SKM-1 treated with dmso at 0.1 percent for 144 hours (cell line): ENCODE data around the gene IFITM10.

Source experiments
- DNase-seq: peaks from one replicate; lab custom pipeline; 2025; ENCODE audit not compliant: unreplicated experiment; lab: John Stamatoyannopoulos, UW

IFITM10 gene

DNA sequence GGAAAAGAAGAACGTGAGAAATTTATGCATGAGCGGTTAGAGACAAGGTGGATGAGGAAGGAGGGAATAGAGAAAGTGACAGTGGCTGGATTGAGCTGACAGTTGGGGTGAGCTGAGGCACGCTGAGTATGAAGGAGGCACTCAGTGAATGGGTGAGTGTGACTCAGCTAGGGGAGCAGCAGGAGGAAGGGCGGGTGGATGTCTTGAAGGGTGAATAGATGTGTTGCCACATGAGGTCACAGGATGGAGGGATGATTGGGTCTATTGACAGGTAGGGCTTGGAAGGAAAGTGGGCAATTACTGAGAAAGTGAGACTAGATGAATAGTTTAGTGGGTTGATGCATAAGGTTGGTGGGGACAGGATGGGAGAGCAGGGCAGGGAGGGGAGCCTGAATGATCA, 8.0 kb downstream of the IFITM10 start:
- DNase-seq = no peak

DNA sequence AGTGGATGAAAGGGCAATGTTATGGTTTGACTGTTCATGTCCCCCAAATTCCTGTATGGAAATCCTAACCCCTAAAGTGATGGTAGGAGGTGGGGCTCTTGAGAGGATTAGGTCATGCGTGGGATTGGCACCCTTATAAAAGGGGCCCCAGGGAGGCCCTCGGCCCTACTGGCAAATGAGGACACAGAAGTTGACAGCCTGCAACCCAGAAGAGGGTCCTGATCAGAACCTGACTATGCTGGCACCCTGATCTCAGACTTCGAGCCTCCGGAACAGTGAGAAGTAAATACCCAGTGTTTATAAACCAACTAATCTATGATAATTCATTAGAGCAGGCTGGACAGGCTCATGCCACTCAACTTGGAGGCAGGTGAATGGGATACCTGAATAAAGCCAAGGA, 8.7 kb downstream of the IFITM10 start:
- DNase-seq = no peak

DNA sequence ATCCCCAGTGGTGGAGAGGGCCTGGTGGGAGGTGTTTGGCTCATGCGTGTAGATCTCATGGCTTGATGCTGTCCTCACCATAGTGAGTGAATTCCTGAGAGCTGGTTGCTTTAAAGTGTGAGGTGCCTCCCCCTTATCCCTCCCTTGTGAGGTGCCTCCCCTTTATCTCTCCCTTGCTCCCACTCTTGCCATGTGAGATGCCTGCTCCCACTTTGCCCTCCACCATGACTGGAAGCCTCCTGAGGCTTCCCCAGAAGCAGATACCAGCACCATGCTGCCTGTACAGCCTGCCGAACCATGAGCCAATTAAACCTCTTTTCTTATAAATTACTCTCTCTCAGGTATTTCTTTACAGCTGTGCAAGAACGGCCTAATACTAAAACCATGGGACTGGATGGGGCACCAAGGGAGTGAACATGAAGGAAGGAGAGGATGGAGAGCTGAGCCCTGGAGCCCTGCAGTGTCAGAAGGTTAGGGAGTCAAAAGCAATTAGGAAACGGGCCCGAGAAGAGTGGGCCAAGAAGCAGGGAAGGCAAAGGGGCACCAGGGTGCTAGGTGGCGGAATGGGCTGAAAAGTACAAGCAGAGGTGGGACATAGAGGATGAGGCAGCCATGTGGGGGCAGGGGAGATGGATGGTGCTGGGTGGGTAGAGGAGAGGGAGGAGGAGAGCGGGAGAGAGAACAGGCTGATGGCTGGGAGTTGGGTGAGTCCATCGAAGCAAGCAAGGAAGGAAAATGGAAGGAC, 9.4 kb downstream of the IFITM10 start:
- no peak for DNase-seq

DNA sequence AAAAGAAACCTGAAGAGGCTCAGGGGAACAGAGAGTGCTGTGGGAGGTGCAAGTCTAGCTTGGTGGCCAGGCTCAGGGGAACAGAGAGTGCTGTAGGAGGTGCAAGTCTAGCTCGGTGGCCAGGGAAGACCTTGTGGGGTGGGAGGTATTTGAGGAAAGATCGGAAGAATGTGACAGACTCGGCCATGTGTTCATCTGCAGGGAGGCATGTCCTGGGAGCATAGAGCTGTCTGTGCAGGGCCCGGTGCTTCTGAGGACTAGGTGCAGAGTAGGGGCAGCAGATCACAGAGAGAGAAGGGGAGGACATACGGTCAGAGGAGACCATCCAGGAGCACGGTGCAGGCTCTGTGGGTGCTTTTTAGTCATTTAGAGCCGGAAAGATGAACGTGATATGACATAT, 10.8 kb downstream of the IFITM10 start:
- no peak for DNase-seq

DNA sequence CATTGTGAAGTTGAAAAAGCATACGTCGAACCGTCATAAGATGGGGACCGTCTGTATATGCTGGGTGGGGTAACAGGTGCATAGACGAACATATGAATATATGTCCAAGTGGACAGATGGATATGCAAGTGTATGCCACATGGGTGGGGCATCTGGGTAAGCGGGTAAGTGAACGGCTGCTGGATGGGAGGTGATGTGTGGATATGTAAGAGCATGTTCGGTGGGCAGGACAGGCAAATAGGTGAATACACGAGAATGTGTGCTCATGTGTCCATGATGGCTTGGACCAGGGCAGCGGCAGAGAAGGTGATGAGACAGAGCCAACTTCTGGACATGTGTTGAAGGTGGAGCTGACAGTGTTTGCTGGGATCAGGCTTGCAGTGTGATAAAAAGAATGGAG, 12.0 kb downstream of the IFITM10 start:
- DNase-seq = no peak

DNA sequence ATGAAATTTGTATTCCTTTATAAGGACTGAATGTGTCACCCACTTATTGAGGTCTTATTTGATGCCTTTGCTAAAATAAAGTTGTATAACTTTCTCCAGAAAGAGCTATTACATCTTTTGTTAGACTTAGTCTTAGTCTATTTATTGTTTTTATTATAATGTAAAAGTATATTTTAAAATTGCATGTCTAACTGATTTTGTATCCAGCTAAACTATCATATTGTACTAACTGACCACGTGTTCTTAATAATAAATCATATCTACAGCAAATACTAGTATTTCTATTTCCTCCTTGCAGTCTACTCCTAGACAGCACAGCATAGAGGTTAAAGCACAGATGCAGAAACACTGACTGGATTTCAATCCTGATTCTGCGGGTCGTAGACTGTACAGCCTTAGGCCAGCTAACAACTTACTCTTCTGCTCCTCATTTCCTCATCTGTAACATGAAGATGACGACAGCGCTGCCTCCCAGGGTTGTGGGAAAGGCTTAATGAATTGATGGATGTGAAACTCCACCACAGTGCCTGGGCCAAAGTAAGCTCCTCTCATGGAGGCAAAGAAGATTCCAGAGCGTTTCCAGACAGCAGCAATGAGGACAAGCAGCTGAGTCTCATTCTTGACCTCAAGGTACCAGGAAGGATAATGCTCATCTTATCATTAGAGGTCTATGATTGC, 13.2 kb downstream of the IFITM10 start:
- DNase-seq = no peak

DNA sequence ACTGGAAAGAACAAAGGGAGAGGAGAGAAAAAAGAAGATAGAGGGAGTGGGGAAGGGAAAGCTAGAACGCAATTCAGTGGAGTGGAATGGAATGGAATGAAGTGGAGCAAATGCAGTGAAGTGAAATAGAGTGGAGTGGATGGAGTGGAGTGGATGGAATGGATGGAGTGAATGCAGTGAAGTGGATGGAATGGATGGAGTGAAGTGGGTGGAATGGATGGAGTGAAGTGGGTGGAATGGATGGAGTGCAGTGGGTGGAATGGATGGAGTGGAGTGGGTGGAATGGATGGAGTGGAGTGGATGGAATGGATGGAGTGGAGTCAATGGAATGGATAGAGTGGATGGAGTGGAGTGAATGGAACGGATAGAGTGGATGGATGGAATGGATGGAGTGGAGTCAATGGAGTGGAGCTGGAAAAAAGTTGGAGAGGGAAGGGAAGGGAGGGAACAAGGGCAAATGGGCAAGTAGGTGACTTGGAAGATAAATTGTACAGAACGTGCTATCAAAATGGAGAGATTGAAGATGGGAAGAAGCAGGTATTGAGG, 13.9 kb downstream of the IFITM10 start:
- DNase-seq = no peak

DNA sequence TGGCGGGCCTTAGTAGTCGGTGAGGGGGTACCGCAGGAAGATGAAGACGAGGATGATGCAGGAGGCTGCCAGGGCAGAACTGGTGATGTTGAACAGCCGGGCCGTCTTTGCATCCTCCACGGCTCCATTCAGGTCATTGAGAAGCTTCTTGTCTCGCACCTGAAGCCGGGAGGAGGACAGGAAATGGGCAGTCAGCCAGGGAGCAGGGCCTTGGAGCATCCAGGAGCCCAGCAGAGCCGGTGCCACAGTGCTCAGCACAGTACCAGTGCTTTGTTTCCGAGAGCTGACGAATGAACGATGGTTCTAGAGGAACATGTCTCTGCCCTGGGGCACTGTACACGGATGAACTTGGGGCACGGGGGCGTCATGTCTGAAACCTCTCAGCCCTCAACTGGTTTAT, 15.1 kb downstream of the IFITM10 start:
- no peak for DNase-seq

DNA sequence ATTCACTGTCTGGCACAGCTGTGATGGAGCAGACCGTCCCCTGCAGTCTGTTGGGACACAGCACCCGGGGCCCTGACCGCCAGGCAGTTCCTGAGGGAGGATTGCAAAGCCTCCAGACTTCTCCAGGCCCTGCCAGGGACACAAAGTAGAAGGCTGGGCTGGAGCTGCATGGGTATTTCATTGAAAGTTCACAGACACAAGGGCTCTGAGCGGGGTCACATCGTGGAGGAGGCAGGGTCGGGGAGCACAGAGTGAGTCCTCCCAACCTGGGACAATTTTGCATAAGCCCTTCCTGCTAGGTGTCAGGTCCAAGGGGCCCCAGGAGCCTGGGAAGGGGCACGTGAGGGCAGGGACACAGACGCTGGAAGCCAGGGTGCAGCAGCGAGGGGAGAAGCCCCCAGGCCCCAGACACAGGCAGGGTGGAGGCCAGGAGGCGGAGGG, 15.7 kb downstream of the IFITM10 start:
- no peak for DNase-seq

DNA sequence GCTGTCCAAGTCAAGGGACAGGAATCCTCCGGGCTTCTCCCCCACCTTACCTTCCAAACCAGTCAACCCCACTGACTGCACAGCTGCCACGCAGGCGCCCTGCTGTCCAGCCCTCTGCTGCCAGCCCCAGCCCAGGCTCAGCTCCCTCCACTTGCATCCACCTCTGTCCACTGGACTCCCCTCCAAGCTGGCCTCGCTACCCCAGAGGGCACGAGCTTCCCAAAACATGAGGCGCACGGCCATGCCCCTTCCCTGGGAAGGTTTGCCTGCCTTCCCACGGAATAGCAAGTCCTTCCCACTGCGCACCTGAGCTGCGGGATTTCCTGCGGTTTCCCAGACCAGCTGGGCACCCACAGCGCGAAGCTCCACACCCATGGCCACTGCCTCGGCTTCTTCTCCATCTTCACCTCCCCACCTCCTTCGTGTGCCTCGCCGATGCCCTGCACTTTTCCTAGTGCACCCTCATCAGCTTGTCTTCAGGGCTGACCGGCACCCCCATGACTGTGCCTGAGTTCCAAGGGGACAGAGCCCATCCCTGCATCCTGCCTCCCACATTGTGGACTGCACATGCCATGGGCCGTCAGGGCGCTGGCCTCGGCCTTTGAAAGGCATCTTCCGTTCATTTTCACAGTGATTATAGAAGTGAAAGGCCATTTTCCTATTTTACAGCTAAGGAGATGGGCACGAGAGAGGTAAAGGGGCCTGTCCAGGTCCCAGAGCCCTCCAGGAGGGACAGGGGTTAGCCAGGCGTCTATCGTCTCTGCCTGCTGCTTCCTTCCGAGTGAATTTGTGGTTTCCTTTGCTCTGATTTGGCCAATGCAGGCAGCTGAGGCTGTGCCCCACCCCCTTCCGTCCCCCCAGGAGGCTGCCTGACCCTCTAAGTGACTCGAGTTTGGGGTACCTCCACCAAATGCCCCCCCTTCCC, 16.4 kb downstream of the IFITM10 start:
- DNase-seq = no peak

DNA sequence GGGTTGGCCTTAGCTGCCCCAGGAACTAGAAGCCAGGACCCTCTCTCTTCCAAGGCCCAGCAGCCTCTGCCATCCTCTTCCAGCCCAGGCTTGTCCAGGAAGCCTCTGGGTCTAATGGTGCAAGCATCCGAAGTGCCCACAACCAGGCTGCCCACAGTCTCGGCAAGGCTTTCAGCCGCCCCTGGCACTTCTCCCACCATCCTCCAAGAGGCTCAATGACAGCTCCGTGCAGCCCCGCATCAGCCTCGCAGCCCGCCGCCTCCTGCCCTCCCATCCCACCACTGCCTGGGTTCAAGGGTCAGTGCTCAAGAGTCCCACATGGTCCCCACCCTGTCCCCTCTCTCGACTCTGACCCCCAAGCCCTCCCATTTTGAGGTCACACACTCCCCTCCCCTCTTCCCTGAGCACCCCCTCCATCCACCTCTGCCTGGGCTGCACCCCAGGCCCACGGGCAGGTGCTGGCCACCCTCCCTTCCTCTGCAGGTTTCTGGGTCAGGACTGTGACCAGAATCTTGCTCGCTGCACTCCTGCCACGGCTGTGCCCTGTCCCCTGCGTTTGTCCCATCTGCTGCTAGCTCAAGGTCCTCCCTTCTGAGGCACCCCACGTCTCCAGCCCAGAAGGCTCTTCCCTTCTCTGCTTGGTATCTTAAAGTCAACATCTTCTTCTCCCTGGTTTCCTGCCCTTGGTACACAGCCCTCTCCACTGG, 17.2 kb downstream of the IFITM10 start:
- DNase-seq = no peak

DNA sequence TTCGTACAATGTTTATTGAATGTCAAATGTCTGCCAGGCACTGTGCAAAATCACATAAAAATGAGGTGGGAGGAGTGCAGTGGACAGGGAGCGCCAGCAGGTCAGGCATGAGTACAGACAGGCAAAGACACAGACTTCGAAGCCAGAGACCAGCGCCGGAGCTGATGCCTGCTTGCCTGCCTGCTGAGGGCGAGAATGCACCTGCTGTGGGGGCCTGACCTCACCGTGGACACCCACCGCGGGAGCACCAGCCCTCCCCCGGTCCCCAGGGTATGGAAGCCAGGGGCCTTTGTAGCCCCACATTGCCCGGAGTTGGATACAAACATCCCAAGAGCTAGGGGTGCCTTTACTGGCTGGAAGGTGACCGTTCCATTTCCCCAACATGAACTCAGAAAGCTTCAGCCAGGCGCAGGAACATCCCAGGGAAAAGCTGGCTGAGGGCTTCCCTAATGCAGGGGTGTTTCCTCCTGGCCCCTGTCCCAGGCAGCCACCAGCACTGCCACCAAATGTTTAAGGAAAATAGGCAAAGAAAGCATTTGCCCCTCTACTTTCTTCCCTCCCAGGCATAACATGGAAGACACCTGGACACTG, 17.9 kb downstream of the IFITM10 start:
- no peak for DNase-seq

DNA sequence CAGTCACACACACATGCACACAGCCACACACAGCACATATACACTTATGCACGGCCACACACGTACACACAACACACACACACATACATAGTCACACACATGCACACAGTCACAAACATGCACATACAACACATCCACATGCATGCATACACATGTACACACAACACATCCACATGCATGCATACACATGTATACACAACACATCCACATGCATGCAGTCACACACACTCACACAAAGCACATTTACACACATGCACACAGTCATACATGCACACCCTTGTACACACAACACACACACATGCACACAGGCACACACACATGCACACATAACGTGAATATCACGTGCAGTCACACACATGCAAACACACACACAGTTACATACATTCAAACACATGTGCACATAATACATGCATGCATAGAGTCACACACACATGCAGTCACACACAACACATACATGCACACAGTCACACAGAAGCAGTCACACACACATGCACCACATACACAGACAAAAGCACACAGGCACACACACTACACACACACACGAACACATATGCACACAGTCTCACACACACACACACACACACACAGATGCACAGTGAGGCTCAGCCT, 18.8 kb downstream of the IFITM10 start:
- no peak for DNase-seq

DNA sequence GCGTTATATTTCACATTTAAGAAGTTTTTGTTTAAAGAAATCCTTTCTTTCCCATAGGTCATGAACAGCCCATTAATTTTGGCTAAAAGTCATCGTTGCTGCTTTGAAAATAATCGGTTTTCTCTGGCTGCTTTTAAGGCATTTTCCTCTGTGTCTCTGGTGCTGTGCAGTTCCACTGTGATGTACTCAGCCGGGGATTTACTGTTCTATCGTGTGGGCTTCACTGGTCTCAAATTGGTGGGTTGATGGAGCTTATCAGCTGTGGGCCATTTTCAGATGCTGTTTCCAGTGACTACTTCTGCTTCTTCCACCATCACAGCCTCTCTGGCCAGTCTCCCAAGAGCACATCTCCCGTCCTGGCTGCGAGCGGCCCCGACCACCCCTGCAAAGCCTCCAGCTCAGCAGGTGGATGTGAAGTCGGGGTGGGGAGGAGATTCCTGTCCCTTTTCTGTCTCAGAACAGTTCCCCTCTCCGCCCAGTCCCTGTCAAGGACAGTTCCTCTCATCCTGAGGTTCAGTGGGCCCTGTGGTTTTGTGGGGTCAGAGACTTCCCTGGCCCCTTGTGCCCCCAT, 20.3 kb downstream of the IFITM10 start:
- no peak for DNase-seq

DNA sequence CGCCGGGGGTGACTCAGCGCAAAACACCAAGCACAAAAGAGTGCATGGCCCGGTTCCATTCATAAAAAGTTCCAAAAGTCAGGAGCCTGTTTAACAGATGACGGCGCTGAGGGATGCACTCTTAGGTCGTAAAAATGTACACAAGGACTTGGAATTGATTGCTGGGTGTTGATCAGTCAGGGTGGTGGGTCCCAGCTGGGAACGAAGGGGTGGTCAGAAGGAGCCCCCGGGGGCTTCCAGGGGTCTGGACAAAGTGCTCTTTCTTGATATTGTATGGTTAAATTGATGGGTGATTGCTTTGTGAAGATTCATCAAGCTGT, 20.7 kb downstream of the IFITM10 start:
- DNase-seq = no peak

DNA sequence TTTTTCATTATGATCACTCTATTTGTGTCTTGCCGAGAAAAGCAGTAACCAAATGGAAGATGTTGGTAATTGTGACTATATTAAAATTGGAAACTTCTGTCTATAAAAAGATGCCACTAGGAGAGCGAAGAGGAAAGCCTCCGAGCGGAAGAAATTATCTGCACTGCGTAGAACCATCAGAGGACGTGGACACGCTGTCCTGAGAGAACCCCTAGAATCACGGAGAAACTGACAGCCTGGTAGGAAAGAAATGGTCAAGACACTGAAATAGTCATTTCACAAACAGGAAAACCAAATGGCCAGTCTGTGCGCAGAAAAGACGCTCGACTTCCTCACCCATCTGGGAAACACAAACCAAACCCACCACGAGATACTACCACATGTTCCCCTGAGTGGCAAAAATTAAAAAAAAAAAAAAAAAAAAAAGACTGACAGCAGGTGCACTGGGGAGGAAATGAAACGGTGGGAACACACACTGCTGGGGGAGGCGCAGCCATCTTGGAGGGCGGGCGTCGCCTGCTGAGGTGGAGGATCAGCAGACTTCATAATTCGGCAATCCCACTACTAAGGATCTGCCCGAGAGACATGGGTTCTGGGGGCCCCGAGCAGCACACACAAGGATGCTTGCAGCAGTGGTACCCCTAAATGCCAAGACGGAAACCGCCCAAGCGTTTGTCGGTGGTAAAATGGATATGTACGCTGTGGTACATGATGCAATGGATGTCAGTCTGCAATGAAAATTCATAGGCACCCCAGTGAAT, 21.3 kb downstream of the IFITM10 start:
- no peak for DNase-seq

DNA sequence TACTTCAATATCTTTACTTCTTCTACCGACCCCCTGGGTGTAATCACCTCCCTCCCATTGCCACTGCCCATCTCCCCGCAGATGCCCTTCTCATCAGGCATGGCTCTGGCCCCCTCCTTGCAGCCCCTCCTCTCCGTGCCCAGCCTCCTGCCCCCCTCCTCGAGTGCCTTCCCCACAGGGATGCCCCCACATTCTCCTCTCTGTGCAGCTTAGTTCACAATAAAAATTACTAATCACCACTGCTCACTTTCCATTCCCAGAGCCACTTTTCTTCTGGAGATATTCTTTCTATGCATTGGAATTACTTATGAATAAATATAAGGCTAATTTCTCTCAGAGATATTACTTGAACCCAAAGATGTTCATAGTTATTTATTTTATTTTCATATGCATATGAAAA, 22.1 kb downstream of the IFITM10 start:
- DNase-seq = no peak

DNA sequence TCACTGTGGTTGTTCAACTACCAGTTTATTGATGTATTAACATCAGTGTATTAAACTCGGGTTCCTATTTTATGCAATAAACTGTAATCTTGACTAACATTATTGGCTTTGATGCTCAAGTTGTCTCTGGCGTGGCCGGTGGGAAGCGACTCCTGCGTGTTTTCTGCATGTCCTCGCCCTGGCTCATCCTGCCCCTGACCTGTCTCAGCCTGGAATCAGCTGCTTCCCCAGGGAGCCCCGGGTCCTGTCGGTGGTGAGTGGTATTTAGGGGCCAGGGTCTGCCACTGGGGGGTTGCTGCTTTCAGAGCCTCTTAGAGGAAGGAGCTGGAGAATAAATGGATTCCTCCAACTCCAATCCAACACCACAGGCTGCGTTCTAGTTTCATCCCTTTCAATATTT, 22.5 kb downstream of the IFITM10 start:
- DNase-seq = no peak

DNA sequence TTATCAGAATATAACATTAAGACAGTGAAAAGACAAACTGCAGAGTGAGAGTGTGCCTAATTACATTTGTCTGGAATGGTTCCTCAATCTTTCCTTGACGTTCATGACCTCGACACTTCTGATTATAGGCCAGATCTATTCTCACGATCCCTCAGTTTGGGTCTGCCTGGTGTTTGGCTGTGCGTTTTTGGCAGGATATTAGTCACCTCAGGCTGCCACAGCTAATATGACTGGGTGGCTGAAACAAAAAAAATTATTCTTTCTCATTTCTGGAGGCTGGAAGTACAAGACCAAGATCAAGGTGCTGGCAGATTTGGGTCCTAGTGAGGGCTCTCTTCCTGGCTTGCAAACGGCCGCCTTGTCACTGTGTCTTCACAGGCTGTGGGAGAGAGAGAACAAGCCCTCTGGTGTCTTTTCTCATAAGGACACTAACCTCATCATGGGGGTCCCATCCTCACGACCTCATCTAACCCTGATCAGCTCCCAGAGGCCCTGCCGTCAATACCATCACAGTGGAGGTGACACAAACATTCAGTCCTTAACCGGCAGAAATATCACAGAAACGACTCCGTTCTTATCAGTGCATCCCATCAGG, 23.2 kb downstream of the IFITM10 start:
- DNase-seq = no peak
